H1 (cell line): Measurements from ENCODE around the gene AUH. TPM values are rescaled to one million over a fixed set of nuclear protein-coding genes. Genes with fewer than 3 reads are reported as not detected.

Source experiments
- CTCF ChIA-PET: fragments of 300-600 bp; sonication (Branson Sonifier 250); formaldehyde crosslinking; loops from one replicate; lab custom pipeline; 2021; ENCODE audit not compliant: partially characterized antibody; lab: Charles Lee
- POLR2A ChIA-PET: fragments of 300-600 bp; sonication (Branson Sonifier 250); formaldehyde crosslinking; loops from one replicate; lab custom pipeline; 2021; ENCODE audit warnings: inconsistent platforms; ENCODE audit not compliant: partially characterized antibody; lab: Charles Lee
- DNase-seq, 2 experiments: peaks; one replicate each; pipeline versions ENCODE4 v3.0.0 to v3.0.0-alpha.2; 2010 to 2022; ENCODE audit warnings: low spot score in 2 of 2, low read depth in 1 of 2, mixed read lengths in 1 of 2
- FAIRE-seq: peaks from 2 replicates; lab custom pipeline; 2011; peaks lifted over from hg19 to GRCh38; lab: Jason Lieb, UNC
- H2AFZ ChIP-seq: 2 replicates; pipeline ENCODE4 v1.8.1; 2012; ENCODE audit warnings: low read length, inconsistent platforms
- H2AK5ac ChIP-seq: 2 replicates; pipeline ENCODE4 v1.6.1; 2013; ENCODE audit warnings: low read depth, low read length
- H2BK120ac ChIP-seq: replicated peaks from 2 replicates; pipeline ENCODE3; 2013; ENCODE audit warnings: low read depth, low read length, inconsistent platforms
- H2BK12ac ChIP-seq: 2 replicates; pipeline ENCODE4 v1.6.1; 2013; ENCODE audit warnings: low read depth, low read length
- H2BK15ac ChIP-seq: 2 replicates; pipeline ENCODE4 v1.6.1; 2013; ENCODE audit warnings: low read length
- H2BK20ac ChIP-seq: 2 replicates; pipeline ENCODE4 v1.6.1; 2013; ENCODE audit warnings: low read length
- H2BK5ac ChIP-seq: 2 replicates; pipeline ENCODE4 v1.6.1; 2013; ENCODE audit warnings: low read depth, low read length
- H3K14ac ChIP-seq: 2 replicates; pipeline ENCODE4 v1.6.1; 2013; ENCODE audit warnings: inconsistent platforms; ENCODE audit not compliant: insufficient read length
- H3K18ac ChIP-seq: 2 replicates; pipeline ENCODE4 v1.6.1; 2013; ENCODE audit warnings: low read length; ENCODE audit errors: extremely low read depth
- H3K23ac ChIP-seq: 2 replicates; pipeline ENCODE4 v1.6.1; 2013; ENCODE audit warnings: inconsistent platforms; ENCODE audit not compliant: insufficient read length
- H3K23me2 ChIP-seq: 2 replicates; pipeline ENCODE4 v1.6.1; 2013; ENCODE audit warnings: low read depth, low read length
- H3K27ac ChIP-seq: 2 replicates; pipeline ENCODE4 v1.6.1; 2011; ENCODE audit warnings: low read depth, low read length, inconsistent platforms
- H3K27me3 ChIP-seq, 4 experiments: replicated peaks in 1 of 4; 1 replicate in 1 of 4; 2 replicates in 3 of 4; pipeline versions ENCODE4 v1.6.1 to v1.8.1; 2011 to 2013; ENCODE audit warnings: low read length in 3 of 4, mild to moderate bottlenecking in 3 of 4, inconsistent platforms in 2 of 4, mixed read lengths in 2 of 4, moderate library complexity in 1 of 4; ENCODE audit not compliant: control insufficient read depth in 3 of 4, insufficient read depth in 3 of 4; ENCODE audit errors: extremely low read depth in 1 of 4
- H3K36me3 ChIP-seq, 4 experiments: 2 replicates each; pipeline versions ENCODE4 v1.6.1 to v1.8.1; 2011 to 2013; ENCODE audit warnings: mild to moderate bottlenecking in 4 of 4, low read length in 3 of 4, moderate library complexity in 2 of 4, control low read depth in 1 of 4, inconsistent platforms in 1 of 4; ENCODE audit not compliant: insufficient read depth in 4 of 4, control insufficient read depth in 2 of 4
- H3K4ac ChIP-seq: replicated peaks from 2 replicates; pipeline ENCODE3; 2013; ENCODE audit warnings: low read length, low read depth, mixed read lengths, inconsistent platforms; ENCODE audit not compliant: insufficient read length
- H3K4me1 ChIP-seq, 4 experiments: replicated peaks in 1 of 4; 1 replicate in 1 of 4; 2 replicates in 3 of 4; pipeline versions ENCODE4 v1.6.1 to v1.8.1; 2011 to 2013; ENCODE audit warnings: low read length in 3 of 4, inconsistent platforms in 2 of 4, mixed read lengths in 1 of 4; ENCODE audit not compliant: insufficient read depth in 4 of 4, control insufficient read depth in 3 of 4
- H3K4me2 ChIP-seq, 2 experiments: 2 replicates each; pipeline versions ENCODE4 v1.6.1 to v1.8.1; 2011 to 2013; ENCODE audit warnings: low read depth in 2 of 2, low read length in 2 of 2, control low read depth in 1 of 2, inconsistent platforms in 1 of 2, mild to moderate bottlenecking in 1 of 2; ENCODE audit not compliant: insufficient read depth in 1 of 2
- H3K4me3 ChIP-seq, 4 experiments: fragments of 200-600, 300-600 bp in 1 of 4; sonication (generic), shearing (Covaris generic), sonication (Bioruptor Twin) in 1 of 4; 2 replicates each; pipeline versions ENCODE4 v1.5.1 to v1.8.1; 2011 to 2016; ENCODE audit warnings: low read length in 4 of 4, low read depth in 3 of 4, control low read depth in 2 of 4, inconsistent platforms in 2 of 4, mild to moderate bottlenecking in 2 of 4, mixed read lengths in 1 of 4, moderate library complexity in 1 of 4; ENCODE audit not compliant: insufficient read depth in 2 of 4; ENCODE audit errors: extremely low read depth in 1 of 4
- H3K56ac ChIP-seq: replicated peaks from 2 replicates; pipeline ENCODE3; 2013; ENCODE audit warnings: low read depth, mild to moderate bottlenecking, mixed read lengths, low read length, inconsistent platforms; ENCODE audit not compliant: insufficient read length
- H3K79me1 ChIP-seq: 2 replicates; pipeline ENCODE4 v1.6.1; 2013; ENCODE audit warnings: low read depth, low read length, control low read depth
- H3K79me2 ChIP-seq, 2 experiments: 2 replicates each; pipeline versions ENCODE4 v1.6.1 to v1.8.1; 2012 to 2013; ENCODE audit warnings: low read length in 2 of 2, mild to moderate bottlenecking in 2 of 2, inconsistent platforms in 1 of 2; ENCODE audit not compliant: insufficient read depth in 2 of 2, control insufficient read depth in 1 of 2
- H3K9ac ChIP-seq, 4 experiments: replicated peaks in 1 of 4; 1 replicate in 1 of 4; 2 replicates in 3 of 4; pipeline versions ENCODE4 v1.6.1 to v1.8.1; 2011 to 2013; ENCODE audit warnings: low read depth in 3 of 4, low read length in 3 of 4, control low read depth in 2 of 4, mild to moderate bottlenecking in 2 of 4, moderate library complexity in 2 of 4, inconsistent platforms in 1 of 4; ENCODE audit errors: extremely low read depth in 1 of 4
- H3K9me3 ChIP-seq, 2 experiments: 2 replicates each; pipeline versions ENCODE4 v1.6.1 to v1.8.1; 2012 to 2013; ENCODE audit warnings: mild to moderate bottlenecking in 2 of 2, moderate library complexity in 2 of 2, control low read depth in 1 of 2, inconsistent platforms in 1 of 2, low read depth in 1 of 2, low read length in 1 of 2, mixed read lengths in 1 of 2; ENCODE audit not compliant: insufficient read depth in 2 of 2
- H4K20me1 ChIP-seq, 2 experiments: replicated peaks in 1 of 2; 2 replicates each; pipeline versions ENCODE3 to v1.8.1; 2011 to 2013; ENCODE audit warnings: inconsistent platforms in 2 of 2, low read length in 2 of 2, mild to moderate bottlenecking in 1 of 2; ENCODE audit not compliant: insufficient read depth in 2 of 2, control insufficient read depth in 1 of 2
- H4K5ac ChIP-seq: 2 replicates; pipeline ENCODE4 v1.6.1; 2013; ENCODE audit warnings: low read length, low read depth, mixed read lengths, inconsistent platforms; ENCODE audit not compliant: insufficient read length
- H4K8ac ChIP-seq: 2 replicates; pipeline ENCODE4 v1.8.0; 2013; ENCODE audit warnings: mild to moderate bottlenecking, moderate library complexity, low read length, inconsistent platforms; ENCODE audit not compliant: insufficient read depth; ENCODE audit errors: extremely low read depth
- H4K91ac ChIP-seq: replicated peaks from 2 replicates; pipeline ENCODE3; 2013; ENCODE audit warnings: low read length, mixed read lengths, inconsistent platforms; ENCODE audit not compliant: insufficient read length
- GTF2F1 ChIP-seq: IDR thresholded peaks from 2 replicates; pipeline ENCODE4 v1.6.1; 2012; ENCODE audit warnings: low read depth, low read length, improper control_type of control experiment, borderline replicate concordance
- POLR2AphosphoS5 ChIP-seq: IDR thresholded peaks from 2 replicates; pipeline ENCODE4 v1.6.1; 2011; ENCODE audit warnings: low read depth, low read length
- WGBS, 2 experiments: shearing (Covaris generic) in 1 of 2; methylation state at CpG; one replicate each; pipeline versions ENCODE4 v1.1.6 to v1.1.7; 2013 to 2015; ENCODE audit warnings: low lambda C conversion rate in 2 of 2, mixed read lengths in 2 of 2, inconsistent platforms in 1 of 2, low coverage in 1 of 2, missing lambda C conversion rate in 1 of 2; ENCODE audit not compliant: insufficient replicate concordance in 2 of 2, insufficient coverage in 1 of 2, insufficient read length in 1 of 2; ENCODE audit errors: extremely low coverage in 1 of 2, missing lambda C conversion rate in 1 of 2; 5-methylcytosine and 5-hydroxymethylcytosine counted together
- polyA plus RNA-seq, 7 experiments: library from polyadenylated mRNA; depleted of rRNA in 3 of 7; stranded (reverse) in 5 of 7; unstranded in 2 of 7; fragments of >200 nt in 5 of 7; fragments of 200-250 nt in 2 of 7; gene quantifications; 1 replicate in 5 of 7; 2 replicates in 1 of 7; 4 replicates in 1 of 7; pipeline versions ENCODE4 v1.2.1 to v1.2.3, GENCODE V29; 2011 to 2013; ENCODE audit warnings: missing spikeins in 2 of 7, mixed read lengths in 2 of 7
- total RNA-seq: library from RNA; stranded (reverse); fragmentation: NEBNext Ultra II Directional; extraction: Animal tissue kit (Norgen Biotek cat#: 25700); gene quantifications from 2 replicates; pipeline ENCODE4 v1.2.1, GENCODE V29; 2021

The AUH gene
- total and polyA plus RNA-seq, 2 of the 8 experiments (the other 6 are each of a cell fraction or from before 2014, with no cell fraction given), result 5.8 to 21.9 TPM

DNA sequence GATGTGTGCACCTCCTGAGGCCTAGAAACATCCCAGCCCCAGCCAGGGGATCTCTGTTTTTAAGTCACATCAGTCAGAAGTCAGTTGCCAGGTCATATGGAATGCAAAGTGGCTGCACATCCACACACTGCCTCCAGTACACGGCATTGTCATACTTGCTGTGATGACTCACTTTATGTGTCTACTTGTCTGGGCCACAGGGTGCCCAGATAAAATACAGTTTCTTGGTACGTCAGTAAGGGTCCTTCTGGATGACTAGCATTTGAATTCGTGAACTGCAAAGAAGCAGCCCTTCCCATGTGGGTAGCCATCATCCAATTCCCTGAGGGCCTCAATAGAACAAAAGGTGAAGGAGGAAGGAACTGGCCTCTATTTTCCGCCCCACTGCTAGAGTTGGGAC, 27.7 kb downstream of the AUH start:
- DNase-seq (no peak), FAIRE-seq (no peak)
- 89% methylated on average over 4 of the region's 4 CpGs; no CpG with 5 or more reads in 1 of the 2 experiments for WGBS, 2 experiments
- Histone ChIP-seq H3K56ac (no peak overlapping the region), H2BK15ac (no peak overlapping the region), H4K5ac (no peak overlapping the region), H3K14ac (no peak overlapping the region), H3K36me3 (peaks cover 0 to under 1% (median 0%) of the 10 kb centered on the region in 4 experiments; a peak in 1 of 8 replicates), H2BK12ac (no peak overlapping the region), H3K27ac (no peak overlapping the region), H2AFZ (no peak overlapping the region), H3K9me3 (no peaks in the 10 kb centered on the region), H3K79me2 (no peaks in the 10 kb centered on the region; a peak in 1 of 4 replicates), H3K4me3 (no peak overlapping the region), H4K8ac (no peak overlapping the region), H3K23ac (no peak overlapping the region), H3K4me2 (no peak overlapping the region), H3K4ac (no peak overlapping the region), H3K18ac (no peak overlapping the region), H4K20me1 (no peaks in the 10 kb centered on the region), H4K91ac (no peak overlapping the region), H3K79me1 (no peaks in the 10 kb centered on the region), H3K23me2 (no peaks in the 10 kb centered on the region), H3K4me1 (no peaks in the 10 kb centered on the region), H2BK20ac (no peak overlapping the region), H2AK5ac (no peak overlapping the region), H3K27me3 (no peaks in the 10 kb centered on the region), H2BK5ac (no peak overlapping the region), H2BK120ac (no peak overlapping the region), H3K9ac (no peak overlapping the region)
- TF ChIP-seq POLR2AphosphoS5 (peak; percentile 36; the same call in 1 of the 2 replicates), GTF2F1 (no peak)
- ChIA-PET CTCF (no interaction called here), POLR2A (no interaction called here)
